ENCODE data around the gene CBX4. TPM values are rescaled to one million over a fixed set of nuclear protein-coding genes. Genes with fewer than 3 reads are reported as not detected.
"Not testable (repeated sequence)": the region's sequence is repeated elsewhere in the genome, so short reads cannot be mapped to it uniquely, and the experiment has no call there.

The CBX4 gene
- total RNA-seq, 1 donor from 2014 or later = 5.2 TPM

DNA sequence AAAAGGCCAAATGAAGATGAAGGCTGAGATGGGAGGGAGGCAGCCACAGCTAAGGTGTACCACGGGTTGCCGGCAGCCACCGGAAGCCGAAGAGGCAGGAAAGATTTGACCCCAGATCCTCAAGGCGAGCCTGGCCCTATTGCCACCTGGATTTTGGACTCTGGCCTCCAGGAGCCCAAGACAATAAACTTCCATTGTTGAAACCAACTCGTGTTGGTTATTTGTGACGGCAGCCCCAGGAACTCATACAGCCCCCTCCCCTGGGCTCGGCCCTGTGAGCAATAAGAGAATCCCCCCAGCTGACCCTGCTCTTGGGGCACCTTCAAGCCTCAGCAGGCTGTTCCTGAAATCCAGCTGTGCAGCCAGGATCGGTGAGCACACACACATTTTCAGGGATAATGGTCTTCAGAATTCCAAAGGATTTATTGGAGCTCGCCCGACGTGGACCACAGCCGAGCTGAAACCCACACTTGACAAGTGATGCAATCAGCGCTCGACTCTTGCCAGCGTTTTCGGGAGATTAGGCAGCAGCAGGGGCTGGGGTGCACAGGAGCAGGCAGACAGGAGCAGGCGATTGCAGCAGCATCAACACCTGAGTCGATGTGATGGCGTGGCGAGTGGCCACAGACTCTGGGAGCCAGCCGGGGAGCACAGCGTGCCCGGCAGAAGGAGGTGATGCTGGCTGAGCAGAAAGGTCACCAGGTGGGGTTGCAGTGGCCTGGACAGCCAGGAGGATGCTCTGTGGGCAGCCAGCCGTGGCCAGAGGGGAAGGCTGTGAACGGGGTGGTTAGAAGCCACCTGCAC is 22.4 kb upstream of the CBX4 start:
- H3K4me1 ChIP-seq (ENCODE audit: control insufficient read depth in 3 of 3, insufficient read depth in 3 of 3, low read length in 3 of 3) = no peaks in the 10 kb centered on the region
- no peaks in the 10 kb centered on the region for H3K9me3 ChIP-seq (ENCODE audit: control insufficient read depth in 3 of 3, low read length in 3 of 3)
- H3K27me3 ChIP-seq (ENCODE audit: control insufficient read depth in 3 of 3, insufficient read depth in 3 of 3, low read length in 3 of 3) = peaks cover 47 to 70% (median 67%) of the 10 kb centered on the region in 3 donors
- H3K36me3 ChIP-seq (ENCODE audit: control insufficient read depth in 3 of 3, insufficient read depth in 3 of 3, low read length in 3 of 3) = no peaks in the 10 kb centered on the region
- H3K27ac ChIP-seq (ENCODE audit: low read depth, low read length) = no peak overlapping the region
- H3K4me3 ChIP-seq (ENCODE audit: low read length in 3 of 3) = no peak overlapping the region
- H3K9ac ChIP-seq (ENCODE audit: low read depth in 1 of 3, low read length in 3 of 3) = no peak overlapping the region

DNA sequence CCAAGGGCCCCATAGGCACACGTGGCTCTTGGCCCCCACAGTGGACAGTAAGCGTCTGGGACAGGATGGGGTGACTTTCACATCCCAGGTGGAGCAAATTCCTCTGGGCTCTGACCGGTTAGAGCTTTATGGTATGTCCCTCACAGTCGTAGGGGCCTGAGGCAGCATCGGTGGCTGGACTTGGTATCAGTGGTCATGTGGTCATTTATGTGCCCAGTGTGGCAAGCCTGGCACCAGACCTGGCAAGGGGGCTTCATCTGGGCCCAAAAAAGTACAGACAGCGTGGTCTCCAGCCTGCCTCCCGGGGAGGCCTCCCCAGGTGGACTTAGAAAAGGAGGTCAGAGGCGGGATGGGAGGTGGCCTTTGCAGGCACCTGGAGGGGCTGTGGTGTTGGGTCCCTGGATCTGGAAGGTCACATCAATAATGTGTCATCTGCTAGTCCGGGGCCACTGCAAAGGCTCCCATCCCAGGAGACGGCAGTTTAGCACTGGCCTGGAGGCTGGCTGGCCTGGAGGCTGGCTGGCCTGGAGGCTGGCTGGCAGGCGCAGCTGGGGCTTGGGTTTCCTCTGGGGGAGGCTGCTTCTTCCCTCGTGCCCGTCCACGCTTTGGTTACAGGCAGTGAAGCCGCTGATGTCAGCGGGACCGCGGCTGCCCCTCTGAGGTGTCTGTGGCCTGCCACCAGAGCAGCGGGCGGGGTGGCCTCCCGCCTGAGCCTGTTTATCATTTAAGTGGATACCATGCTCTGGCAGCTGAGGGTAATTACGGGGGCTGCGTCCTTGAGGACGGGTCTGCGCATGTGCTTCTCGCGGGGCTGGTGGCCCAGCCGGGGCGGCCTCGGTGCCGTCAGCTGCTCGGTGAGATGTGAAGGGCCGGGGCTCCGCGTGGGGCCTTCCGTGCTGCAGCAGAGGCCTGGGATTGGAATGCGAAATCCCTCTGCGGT is 20.7 kb upstream of the CBX4 start:
- Histone ChIP-seq H3K4me1 (ENCODE audit: control insufficient read depth in 3 of 3, insufficient read depth in 3 of 3, low read length in 3 of 3) (no peaks in the 10 kb centered on the region), H3K4me3 (ENCODE audit: low read length in 3 of 3) (no peak overlapping the region), H3K36me3 (ENCODE audit: control insufficient read depth in 3 of 3, insufficient read depth in 3 of 3, low read length in 3 of 3) (no peaks in the 10 kb centered on the region), H3K27me3 (ENCODE audit: control insufficient read depth in 3 of 3, insufficient read depth in 3 of 3, low read length in 3 of 3) (peaks cover 45 to 75% (median 72%) of the 10 kb centered on the region in 3 donors), H3K9me3 (ENCODE audit: control insufficient read depth in 3 of 3, low read length in 3 of 3) (no peaks in the 10 kb centered on the region), H3K9ac (ENCODE audit: low read depth in 1 of 3, low read length in 3 of 3) (no peak overlapping the region), H3K27ac (ENCODE audit: low read depth, low read length) (no peak overlapping the region)

DNA sequence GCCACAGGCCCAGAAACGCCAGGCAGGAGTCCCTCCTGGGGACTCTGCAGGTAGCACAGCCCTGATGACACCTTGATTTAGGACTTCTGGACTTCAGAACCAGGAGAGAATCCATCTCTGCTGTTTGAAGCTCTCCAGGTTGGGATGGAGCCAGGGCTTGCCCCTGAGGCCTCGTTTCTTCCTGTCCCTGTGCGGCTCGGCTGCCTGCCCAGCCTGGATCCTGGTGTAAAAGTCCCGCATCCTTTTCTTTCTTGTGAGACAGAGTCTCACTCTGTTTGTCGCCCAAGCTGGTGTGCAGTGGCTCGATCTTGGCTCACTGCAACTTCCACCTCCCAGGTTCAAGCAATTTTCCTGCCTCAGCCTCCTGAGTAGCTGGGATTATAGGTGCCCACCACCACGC is 17.9 kb upstream of the CBX4 start:
- peaks cover 43 to 73% (median 59%) of the 10 kb centered on the region in 3 donors for H3K27me3 ChIP-seq (ENCODE audit: control insufficient read depth in 3 of 3, insufficient read depth in 3 of 3, low read length in 3 of 3)

DNA sequence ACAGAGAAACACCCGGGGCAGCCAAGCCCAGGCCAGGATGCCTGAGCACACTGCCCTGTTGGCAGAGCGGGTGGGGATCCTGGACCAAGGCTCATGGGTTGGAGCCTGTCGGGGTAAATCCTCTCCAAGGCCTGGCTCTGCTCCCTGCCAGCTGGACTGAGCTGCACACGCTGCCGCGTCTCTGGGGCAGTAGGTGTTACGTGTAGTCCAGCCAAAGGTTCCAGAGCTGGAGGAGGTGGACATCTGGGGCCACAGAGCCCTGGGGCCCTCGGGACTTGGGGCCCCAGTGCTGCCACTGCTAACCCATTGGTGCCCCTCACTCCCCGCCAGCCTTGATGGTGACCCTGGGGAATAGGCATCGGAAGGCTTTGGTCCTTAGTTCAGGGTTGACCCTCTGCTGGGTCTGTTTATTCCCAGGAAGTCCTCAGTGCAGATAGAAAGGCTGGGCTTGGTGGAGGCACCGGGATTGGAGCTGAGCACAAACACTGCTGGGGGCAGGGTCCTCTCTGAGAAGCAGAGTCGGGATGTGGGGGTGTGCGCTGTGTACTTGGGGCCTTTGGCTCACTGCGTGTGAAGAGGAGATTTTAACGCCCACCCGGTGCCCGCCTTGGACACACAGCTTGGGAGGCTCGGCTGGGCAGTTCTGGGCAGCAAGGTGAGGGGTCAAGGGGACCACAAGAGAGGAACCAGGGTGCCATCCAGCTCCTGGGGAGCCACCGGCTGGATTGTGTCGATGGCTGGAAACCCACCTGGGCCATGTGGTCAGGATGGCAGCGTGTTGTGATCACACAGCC is 16.3 kb upstream of the CBX4 start:
- peak overlapping the region in 1 of 3 donors; percentile 16 for H3K9ac ChIP-seq (ENCODE audit: low read depth in 1 of 3, low read length in 3 of 3)
- H3K27me3 ChIP-seq (ENCODE audit: control insufficient read depth in 3 of 3, insufficient read depth in 3 of 3, low read length in 3 of 3) = peaks cover 39 to 76% (median 64%) of the 10 kb centered on the region in 3 donors
- no peak overlapping the region for H3K27ac ChIP-seq (ENCODE audit: low read depth, low read length)
- no peaks in the 10 kb centered on the region for H3K9me3 ChIP-seq (ENCODE audit: control insufficient read depth in 3 of 3, low read length in 3 of 3)
- no peaks in the 10 kb centered on the region for H3K4me1 ChIP-seq (ENCODE audit: control insufficient read depth in 3 of 3, insufficient read depth in 3 of 3, low read length in 3 of 3)
- H3K4me3 ChIP-seq (ENCODE audit: low read length in 3 of 3) = no peak overlapping the region
- H3K36me3 ChIP-seq (ENCODE audit: control insufficient read depth in 3 of 3, insufficient read depth in 3 of 3, low read length in 3 of 3) = no peaks in the 10 kb centered on the region

More for the DNA sequence above, 17.9 kb upstream of the CBX4 start:
- H3K4me1 ChIP-seq (ENCODE audit: control insufficient read depth in 3 of 3, insufficient read depth in 3 of 3, low read length in 3 of 3) = no peaks in the 10 kb centered on the region
- no peak overlapping the region for H3K4me3 ChIP-seq (ENCODE audit: low read length in 3 of 3)
- H3K9ac ChIP-seq (ENCODE audit: low read depth in 1 of 3, low read length in 3 of 3) = no peak overlapping the region
- no peaks in the 10 kb centered on the region for H3K36me3 ChIP-seq (ENCODE audit: control insufficient read depth in 3 of 3, insufficient read depth in 3 of 3, low read length in 3 of 3)
- no peak overlapping the region for H3K27ac ChIP-seq (ENCODE audit: low read depth, low read length)
- H3K9me3 ChIP-seq (ENCODE audit: control insufficient read depth in 3 of 3, low read length in 3 of 3) = no peaks in the 10 kb centered on the region

DNA sequence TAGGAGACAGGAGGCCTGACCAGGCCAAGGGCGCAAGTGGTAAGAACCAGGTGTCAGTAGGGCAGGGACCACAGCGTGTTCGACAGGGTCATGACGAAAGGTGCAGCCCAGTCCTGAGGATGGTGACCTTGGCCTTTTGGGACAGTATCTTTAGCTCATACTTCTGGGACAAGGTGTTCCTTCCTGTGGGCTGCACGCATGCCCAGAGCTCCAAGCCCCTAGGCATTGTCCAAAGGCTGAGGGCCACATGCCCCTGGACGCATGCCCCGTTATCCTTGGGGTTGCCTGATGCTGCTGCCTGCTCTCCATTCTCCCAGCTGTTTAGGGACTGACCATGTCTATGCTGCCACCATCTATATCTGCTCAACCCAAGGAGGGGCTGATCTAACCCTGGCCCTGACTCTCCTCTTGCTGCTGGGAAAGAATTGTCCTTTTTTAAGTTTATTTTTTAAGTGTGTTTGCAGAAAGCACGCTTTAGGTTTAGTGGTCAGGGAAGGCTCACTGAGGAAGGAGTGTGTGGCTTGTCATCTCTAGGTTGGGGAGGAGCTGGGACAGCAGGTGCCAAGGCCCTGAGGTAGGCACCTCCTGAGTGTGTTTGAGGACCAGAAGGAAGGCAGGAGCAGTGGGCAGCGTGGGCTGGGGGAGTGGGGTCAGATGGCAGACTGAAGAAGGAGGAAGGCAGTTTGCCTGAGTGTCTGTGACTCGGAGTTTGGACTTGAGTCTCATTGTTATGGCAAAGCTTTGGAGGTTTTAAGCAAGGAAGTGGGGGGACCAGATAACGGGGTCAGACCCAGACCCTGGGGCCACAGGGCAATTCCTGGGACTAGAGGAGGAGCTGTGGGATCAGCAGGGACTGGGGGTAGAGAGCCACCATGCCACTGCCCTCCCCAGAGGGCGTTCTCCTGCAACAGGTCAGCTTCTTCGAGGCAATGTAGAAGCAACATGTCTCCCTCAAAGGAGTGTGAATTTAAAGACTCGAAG is 15.1 kb upstream of the CBX4 start:
- Histone ChIP-seq H3K4me1 (ENCODE audit: control insufficient read depth in 3 of 3, insufficient read depth in 3 of 3, low read length in 3 of 3) (no peaks in the 10 kb centered on the region), H3K27ac (ENCODE audit: low read depth, low read length) (no peak overlapping the region), H3K9ac (ENCODE audit: low read depth in 1 of 3, low read length in 3 of 3) (no peak overlapping the region), H3K36me3 (ENCODE audit: control insufficient read depth in 3 of 3, insufficient read depth in 3 of 3, low read length in 3 of 3) (no peaks in the 10 kb centered on the region), H3K4me3 (ENCODE audit: low read length in 3 of 3) (no peak overlapping the region), H3K27me3 (ENCODE audit: control insufficient read depth in 3 of 3, insufficient read depth in 3 of 3, low read length in 3 of 3) (peaks cover 39 to 73% (median 54%) of the 10 kb centered on the region in 3 donors), H3K9me3 (ENCODE audit: control insufficient read depth in 3 of 3, low read length in 3 of 3) (no peaks in the 10 kb centered on the region)

DNA sequence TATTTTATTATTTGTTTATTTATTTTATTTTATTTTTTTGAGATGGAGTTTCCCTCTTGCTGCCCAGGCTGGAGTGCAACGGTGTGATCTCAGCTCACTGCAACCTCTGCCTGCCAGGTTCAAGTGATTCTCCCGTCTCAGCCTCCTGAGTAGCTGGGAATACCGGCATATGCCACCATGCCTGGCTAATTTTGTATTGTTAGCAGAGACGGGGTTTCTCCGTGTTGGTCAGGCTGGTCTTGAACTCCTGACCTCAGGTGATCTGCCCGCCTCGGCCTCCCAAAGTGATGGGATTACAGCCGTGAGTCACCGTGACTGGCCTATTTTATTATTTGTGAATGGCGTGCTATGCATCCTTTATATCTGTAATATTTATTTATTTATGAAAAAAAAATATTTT is 13.9 kb upstream of the CBX4 start:
- peaks cover 45 to 77% (median 56%) of the 10 kb centered on the region in 3 donors for H3K27me3 ChIP-seq (ENCODE audit: control insufficient read depth in 3 of 3, insufficient read depth in 3 of 3, low read length in 3 of 3)
- not testable (repeated sequence) for H3K27ac ChIP-seq (ENCODE audit: low read depth, low read length); H3K4me3 ChIP-seq (ENCODE audit: low read length in 3 of 3)

DNA sequence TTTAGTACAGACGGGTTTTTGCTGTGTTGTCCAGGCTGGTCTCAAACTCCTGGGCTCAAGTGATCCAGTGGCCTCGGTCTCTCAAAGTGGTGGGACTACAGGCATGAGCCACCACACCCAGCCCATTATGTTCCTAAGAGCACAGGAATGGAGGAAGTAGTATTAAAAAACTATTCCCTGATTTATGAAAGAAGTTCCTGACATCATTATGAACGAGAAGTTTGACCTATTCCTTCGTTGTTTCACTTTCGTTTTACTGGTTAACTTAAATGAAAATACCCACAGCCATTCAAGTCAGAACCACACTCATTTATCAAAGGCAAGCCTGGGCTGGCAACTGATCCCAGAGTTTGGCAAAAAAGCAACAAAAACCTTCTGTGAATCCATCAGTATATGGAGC is 13.5 kb upstream of the CBX4 start:
- Histone ChIP-seq H3K27ac (ENCODE audit: low read depth, low read length) (no peak overlapping the region), H3K27me3 (ENCODE audit: control insufficient read depth in 3 of 3, insufficient read depth in 3 of 3, low read length in 3 of 3) (peaks cover 45 to 77% (median 55%) of the 10 kb centered on the region in 3 donors), H3K4me1 (ENCODE audit: control insufficient read depth in 3 of 3, insufficient read depth in 3 of 3, low read length in 3 of 3) (no peaks in the 10 kb centered on the region), H3K36me3 (ENCODE audit: control insufficient read depth in 3 of 3, insufficient read depth in 3 of 3, low read length in 3 of 3) (no peaks in the 10 kb centered on the region), H3K9ac (ENCODE audit: low read depth in 1 of 3, low read length in 3 of 3) (no peak overlapping the region), H3K4me3 (ENCODE audit: low read length in 3 of 3) (peak overlapping the region in 1 of 3 donors; percentile 29), H3K9me3 (ENCODE audit: control insufficient read depth in 3 of 3, low read length in 3 of 3) (no peaks in the 10 kb centered on the region)

More for the DNA sequence above, 13.9 kb upstream of the CBX4 start:
- H3K9ac ChIP-seq (ENCODE audit: low read depth in 1 of 3, low read length in 3 of 3); H3K4me1 ChIP-seq (ENCODE audit: control insufficient read depth in 3 of 3, insufficient read depth in 3 of 3, low read length in 3 of 3); H3K9me3 ChIP-seq (ENCODE audit: control insufficient read depth in 3 of 3, low read length in 3 of 3); H3K36me3 ChIP-seq (ENCODE audit: control insufficient read depth in 3 of 3, insufficient read depth in 3 of 3, low read length in 3 of 3): not testable (repeated sequence)

DNA sequence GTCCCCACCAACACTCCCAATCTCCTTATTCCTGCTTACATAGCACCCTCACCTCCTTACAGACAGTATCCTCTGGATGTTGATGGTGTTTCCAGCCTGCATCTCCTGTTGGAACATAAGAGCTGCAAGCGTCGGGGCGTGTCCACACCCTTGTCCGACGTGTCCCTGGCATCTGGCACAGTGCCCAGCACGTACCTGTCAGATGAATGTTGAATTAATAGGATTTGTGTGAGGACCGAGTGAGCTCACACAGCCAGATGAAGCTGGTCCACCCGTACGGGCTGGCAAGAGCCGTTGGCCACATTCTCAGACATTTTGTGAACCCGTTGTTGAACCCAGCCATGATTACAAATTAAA is 12.2 kb upstream of the CBX4 start:
- H3K27ac ChIP-seq (ENCODE audit: low read depth, low read length) = no peak overlapping the region
- no peaks in the 10 kb centered on the region for H3K9me3 ChIP-seq (ENCODE audit: control insufficient read depth in 3 of 3, low read length in 3 of 3)
- H3K36me3 ChIP-seq (ENCODE audit: control insufficient read depth in 3 of 3, insufficient read depth in 3 of 3, low read length in 3 of 3) = no peaks in the 10 kb centered on the region
- H3K4me3 ChIP-seq (ENCODE audit: low read length in 3 of 3) = no peak overlapping the region
- no peak overlapping the region for H3K9ac ChIP-seq (ENCODE audit: low read depth in 1 of 3, low read length in 3 of 3)
- H3K4me1 ChIP-seq (ENCODE audit: control insufficient read depth in 3 of 3, insufficient read depth in 3 of 3, low read length in 3 of 3) = no peaks in the 10 kb centered on the region
- peaks cover 39 to 72% (median 48%) of the 10 kb centered on the region in 3 donors for H3K27me3 ChIP-seq (ENCODE audit: control insufficient read depth in 3 of 3, insufficient read depth in 3 of 3, low read length in 3 of 3)

Measured in skeletal muscle tissue (tissue), 4 donors.